GM06990 (cell line): Measurements from ENCODE around the gene MGAT5B.

Experiments used
- DNase-seq: peaks from one replicate; pipeline ENCODE4 v3.0.0-alpha.2; 2011; ENCODE audit not compliant: insufficient read length; ENCODE audit errors: extremely low read depth
- H3K27me3 ChIP-seq: replicated peaks from 2 replicates; pipeline ENCODE4 v1.6.0; 2011; ENCODE audit warnings: low read length; ENCODE audit not compliant: control insufficient read depth, insufficient read depth
- H3K36me3 ChIP-seq: 2 replicates; pipeline ENCODE4 v1.5.1; 2011; ENCODE audit warnings: low read length; ENCODE audit not compliant: control insufficient read depth, insufficient read depth
- H3K4me3 ChIP-seq: replicated peaks from 2 replicates; pipeline ENCODE4 v1.5.1; 2011; ENCODE audit warnings: low read depth, mild to moderate bottlenecking, control low read depth, low read length
- TF ChIP-seq, protein P1 (sequence below): IDR thresholded peaks from 2 replicates; pipeline ENCODE4 v1.5.1; 2011; ENCODE audit warnings: low read length, control low read depth, mild to moderate bottlenecking, inconsistent platforms; ENCODE audit not compliant: insufficient read depth, poor library complexity, severe bottlenecking

The MGAT5B gene

GRCh38 chr17:76940738-76941350 lies 72.6 kb downstream of the MGAT5B start:
- DNase-seq: no peak

DNA sequence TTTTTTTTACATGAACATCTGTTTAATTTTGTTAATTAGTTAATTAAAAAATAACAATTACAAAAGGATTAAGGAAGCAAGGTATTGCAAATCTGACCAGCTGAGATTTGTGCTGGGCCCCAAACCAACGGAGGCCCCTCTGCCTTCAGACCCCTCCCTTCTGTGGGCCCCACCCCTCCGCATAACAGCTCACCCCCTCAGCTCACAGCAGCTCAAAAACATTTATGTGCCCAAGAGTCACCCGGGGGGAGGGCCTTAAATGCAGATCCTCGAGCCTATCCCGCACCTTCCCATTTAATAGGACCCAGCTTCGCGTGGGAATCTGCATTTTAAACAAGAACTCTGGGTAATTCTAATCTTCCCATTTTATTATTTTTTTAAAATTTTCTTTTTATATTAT lies 75.0 kb downstream of the MGAT5B start:
- Histone ChIP-seq H3K27me3 (peaks cover 4% of the 10 kb centered on the region; the same call in 1 of the 2 replicates), H3K36me3 (no peaks in the 10 kb centered on the region), H3K4me3 (no peak overlapping the region)
- no peak for DNase-seq
- TF ChIP-seq, protein P1, sequence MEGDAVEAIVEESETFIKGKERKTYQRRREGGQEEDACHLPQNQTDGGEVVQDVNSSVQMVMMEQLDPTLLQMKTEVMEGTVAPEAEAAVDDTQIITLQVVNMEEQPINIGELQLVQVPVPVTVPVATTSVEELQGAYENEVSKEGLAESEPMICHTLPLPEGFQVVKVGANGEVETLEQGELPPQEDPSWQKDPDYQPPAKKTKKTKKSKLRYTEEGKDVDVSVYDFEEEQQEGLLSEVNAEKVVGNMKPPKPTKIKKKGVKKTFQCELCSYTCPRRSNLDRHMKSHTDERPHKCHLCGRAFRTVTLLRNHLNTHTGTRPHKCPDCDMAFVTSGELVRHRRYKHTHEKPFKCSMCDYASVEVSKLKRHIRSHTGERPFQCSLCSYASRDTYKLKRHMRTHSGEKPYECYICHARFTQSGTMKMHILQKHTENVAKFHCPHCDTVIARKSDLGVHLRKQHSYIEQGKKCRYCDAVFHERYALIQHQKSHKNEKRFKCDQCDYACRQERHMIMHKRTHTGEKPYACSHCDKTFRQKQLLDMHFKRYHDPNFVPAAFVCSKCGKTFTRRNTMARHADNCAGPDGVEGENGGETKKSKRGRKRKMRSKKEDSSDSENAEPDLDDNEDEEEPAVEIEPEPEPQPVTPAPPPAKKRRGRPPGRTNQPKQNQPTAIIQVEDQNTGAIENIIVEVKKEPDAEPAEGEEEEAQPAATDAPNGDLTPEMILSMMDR: no peak

More at GRCh38 chr17:76940738-76941350, 72.6 kb downstream of the MGAT5B start:
- Histone ChIP-seq H3K27me3 (peaks cover 4% of the 10 kb centered on the region; the same call in 1 of the 2 replicates), H3K4me3 (no peak overlapping the region), H3K36me3 (no peaks in the 10 kb centered on the region)
- TF ChIP-seq, protein P1: no peak

DNA sequence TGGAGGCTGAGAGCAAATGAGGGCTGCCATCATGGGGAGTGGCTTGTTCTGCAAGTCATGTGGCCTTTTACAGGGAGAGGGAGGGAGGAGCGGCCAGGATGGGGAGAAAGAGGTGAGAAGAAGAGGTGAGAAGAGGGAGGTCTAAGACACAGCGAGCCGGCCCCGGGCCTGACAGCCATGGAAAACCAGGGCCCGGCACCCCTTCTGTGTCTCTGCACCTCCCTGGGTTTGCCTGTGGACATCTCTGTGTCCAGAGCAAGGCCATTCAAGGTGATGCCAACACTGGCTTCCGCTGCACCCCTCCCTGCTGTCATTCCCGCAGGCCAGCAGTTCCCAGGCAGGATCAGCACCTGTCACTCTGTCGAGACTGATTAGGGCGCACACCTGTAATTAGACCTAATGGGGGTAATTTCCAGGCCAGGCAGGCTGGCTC lies 75.6 kb downstream of the MGAT5B start:
- Histone ChIP-seq H3K4me3 (no peak overlapping the region), H3K36me3 (no peaks in the 10 kb centered on the region), H3K27me3 (peaks cover 4% of the 10 kb centered on the region; the same call in 1 of the 2 replicates)
- no peak for DNase-seq
- TF ChIP-seq, protein P1: no peak

GRCh38 chr17:76944477-76944876 lies 76.3 kb downstream of the MGAT5B start:
- Histone ChIP-seq H3K4me3 (no peak overlapping the region), H3K36me3 (no peaks in the 10 kb centered on the region), H3K27me3 (peaks cover 4% of the 10 kb centered on the region; the same call in 1 of the 2 replicates)
- TF ChIP-seq, protein P1: no peak
- DNase-seq: no peak

DNA sequence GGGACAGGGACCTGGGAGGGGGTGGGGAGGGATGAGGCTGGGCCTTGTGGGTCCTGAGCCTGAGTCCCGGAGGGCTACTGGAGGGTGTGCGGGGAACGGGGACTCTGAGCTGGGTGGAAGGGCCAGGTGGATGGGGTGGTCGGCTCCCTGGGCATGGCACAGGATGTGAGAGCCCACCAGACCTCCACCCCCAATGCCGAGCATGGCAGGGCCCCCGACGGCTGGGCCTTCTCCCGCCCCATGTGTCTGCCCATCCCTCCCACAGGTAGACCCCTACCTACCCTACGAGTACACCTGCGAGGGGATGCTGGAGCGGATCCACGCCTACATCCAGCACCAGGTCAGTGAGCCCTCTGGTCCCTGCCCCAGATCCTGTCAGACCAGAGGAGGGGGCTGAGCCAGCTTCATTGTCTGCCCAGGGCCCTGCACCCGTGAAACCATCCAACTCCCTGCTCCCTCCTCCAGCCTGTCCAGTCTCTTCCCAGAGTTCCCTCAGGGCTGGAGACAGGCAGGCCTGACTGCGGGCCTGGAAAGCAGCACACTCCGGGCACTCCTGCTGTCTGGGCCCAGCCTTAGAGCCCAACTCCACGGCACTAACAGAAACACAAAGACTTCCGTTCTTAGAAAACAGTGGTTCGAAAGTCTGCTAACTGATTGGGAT lies 78.0 kb downstream of the MGAT5B start:
- Histone ChIP-seq H3K4me3 (no peak overlapping the region), H3K27me3 (peaks cover 4% of the 10 kb centered on the region; the same call in 1 of the 2 replicates), H3K36me3 (no peaks in the 10 kb centered on the region)
- TF ChIP-seq, protein P1: no peak
- no peak for DNase-seq
